SU-DHL-6 (cell line): Measurements from ENCODE around the gene BPIFB3.

Experiments
- CTCF ChIP-seq: fragments of 200-600 bp; sonication (generic); IDR thresholded peaks from one replicate; pipeline ENCODE4 v1.5.1; 2017; ENCODE audit warnings: antibody characterized with exemption, mild to moderate bottlenecking, low read length, moderate library complexity; ENCODE audit not compliant: insufficient read depth, poor library complexity, severe bottlenecking
- EZH2phosphoT487 ChIP-seq: fragments of 200-600 bp; sonication (generic), shearing (Covaris generic); conservative IDR thresholded peaks from 2 replicates; pipeline ENCODE4 v1.6.1; 2018; ENCODE audit warnings: mild to moderate bottlenecking, antibody characterized with exemption, low read length, moderate library complexity, mixed read lengths

- TF ChIP-seq CTCF (no peak), EZH2phosphoT487 (no peak)
Measured at GRCh38 chr20:33042430-33042829, 11.3 kb upstream of the BPIFB3 start.
